Stimulated activated CD4-positive, alpha-beta T cell treated with anti-CD3 and anti-CD28 coated beads, Interleukin-12 subunit alpha, Interleukin-12 subunit beta, amount 100 ng/mL, for 24 hours (primary cell): ENCODE measurements around the gene IL23A.
"Not testable (repeated sequence)": the region's sequence is repeated elsewhere in the genome, so short reads cannot be mapped to it uniquely, and the experiment has no call there.

Source experiments
- DNase-seq, 2 experiments: peaks; one replicate each; pipeline ENCODE4 v3.0.0-alpha.2; 2020; ENCODE audit warnings: low read depth in 2 of 2

Gene IL23A

GRCh38 chr12:56326126-56326525 lies 12.6 kb upstream of the IL23A start:
- no peak for DNase-seq

DNA sequence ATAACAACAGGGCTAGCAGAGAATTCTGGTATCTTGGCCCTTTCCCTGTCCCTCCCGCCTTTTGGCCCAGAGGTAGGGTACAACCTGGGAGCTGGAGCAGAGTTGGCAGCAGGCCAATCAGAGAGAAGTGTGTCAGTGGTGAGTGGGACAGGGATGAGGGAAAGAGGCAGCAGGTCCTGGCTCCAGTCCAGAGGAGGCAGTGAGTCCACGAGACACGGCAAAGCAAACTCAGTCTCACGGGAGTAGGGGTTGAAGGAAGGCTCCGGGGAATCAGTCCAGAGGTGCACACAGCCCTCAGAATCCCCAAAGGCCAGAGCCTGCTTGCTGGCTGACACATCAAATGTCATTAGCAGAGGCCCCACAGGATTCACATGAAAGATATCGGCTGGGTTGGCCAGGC lies 12.2 kb upstream of the IL23A start:
- no peak for DNase-seq

DNA sequence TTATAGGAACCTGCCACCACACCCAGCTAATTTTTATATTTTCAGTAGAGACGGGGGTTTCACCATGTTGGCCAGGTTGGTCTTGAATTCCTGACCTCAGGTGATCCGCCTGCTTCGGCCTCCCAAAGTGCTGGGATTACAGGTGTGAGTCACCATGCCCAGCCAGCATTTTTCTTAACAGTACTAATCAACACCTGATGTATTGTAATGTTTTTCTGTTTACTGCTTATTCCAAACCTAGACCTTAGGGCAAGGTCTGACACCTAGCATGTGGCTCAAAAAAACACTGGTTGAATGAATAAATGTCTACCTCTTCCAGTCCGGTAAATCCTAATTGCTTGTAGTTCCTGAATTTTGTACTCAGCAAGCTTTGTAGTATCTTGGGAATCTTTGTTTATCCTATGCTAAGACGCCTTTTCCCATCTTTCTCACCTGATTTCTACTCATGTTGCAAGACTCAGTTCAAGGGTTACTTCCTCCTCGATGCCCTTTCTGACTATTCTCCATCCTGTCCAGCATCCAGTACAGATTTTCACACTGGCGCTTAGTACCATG lies 7.7 kb upstream of the IL23A start:
- no peak for DNase-seq

GRCh38 chr12:56332512-56333196 lies 6.0 kb upstream of the IL23A start:
- DNase-seq = no peak

DNA sequence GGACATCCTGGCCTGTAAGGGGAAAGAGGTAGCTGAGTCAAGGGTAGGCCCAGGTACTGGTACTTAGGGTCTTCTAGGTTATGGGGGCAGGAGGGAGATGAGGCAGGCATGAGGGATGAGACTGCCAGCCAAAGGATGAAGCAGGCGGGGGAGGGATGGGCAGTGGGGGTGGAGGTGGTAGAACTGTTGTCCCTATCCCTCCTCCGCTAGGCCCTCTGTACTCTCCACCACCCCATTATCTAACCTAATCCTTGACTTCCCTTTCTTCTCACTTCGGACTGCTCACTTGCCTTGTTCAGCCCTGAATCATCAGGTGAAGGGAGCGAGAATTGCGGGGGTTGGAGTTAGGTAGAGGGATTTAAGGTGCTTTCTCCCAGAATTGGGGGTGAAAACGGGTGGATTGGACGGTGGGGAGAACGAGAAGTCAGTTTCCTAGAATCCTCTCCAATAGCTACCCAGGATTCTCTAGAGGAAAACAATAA lies 5.4 kb upstream of the IL23A start:
- DNase-seq = no peak

DNA sequence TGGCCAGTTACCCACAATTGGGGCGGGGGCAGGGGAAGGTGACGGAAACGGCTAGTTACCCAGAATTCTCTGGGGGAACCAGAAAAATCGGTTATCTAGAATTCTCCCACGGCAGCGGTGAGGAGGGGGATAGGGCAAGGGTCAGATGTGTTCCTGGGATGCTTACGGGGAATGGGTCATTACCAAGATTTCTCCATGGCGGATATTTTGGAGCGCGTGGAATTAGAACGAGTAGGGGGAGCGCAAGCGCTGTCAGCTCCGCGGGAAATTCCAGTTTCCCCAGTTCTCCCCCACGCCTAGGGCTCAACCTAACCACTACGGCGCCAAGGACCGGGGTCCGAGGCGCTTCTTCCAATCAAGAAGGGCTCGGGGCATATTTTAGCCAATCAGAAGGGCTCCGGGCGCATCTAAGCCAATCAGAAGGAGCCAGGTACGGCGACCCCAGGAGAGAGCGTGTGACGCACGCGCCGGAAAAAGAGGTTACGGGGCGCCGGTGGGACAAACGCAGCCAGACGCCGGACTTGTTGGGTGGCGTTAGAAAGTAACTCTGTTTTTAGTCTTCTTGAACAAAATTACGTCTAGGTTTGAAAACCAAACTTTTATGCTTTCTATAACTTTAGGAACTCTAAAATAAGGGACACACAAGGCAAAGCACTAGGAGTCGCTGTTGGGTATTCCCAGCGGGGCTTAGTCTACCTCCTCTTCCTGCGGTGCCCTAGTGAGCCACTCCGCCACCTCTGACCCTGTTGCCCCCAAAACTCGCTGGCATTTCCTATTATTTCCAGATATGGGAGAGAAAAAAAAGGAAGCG lies 4.8 kb upstream of the IL23A start, which contains the start of gene PAN2:
PAN2 (minus strand) TSS at position 322 of the 811 bp plus-strand sequence. CDS start 906 bp downstream, outside the sequence.
- peak; percentile 84 to 89 for DNase-seq

GRCh38 chr12:56334490-56334793 lies 4.2 kb upstream of the IL23A start:
- no peak for DNase-seq

GRCh38 chr12:56335527-56335926 lies 3.2 kb upstream of the IL23A start:
- not testable (repeated sequence) for DNase-seq

- no peak for DNase-seq
Measured at GRCh38 chr12:56336361-56337167, 2.1 kb upstream of the IL23A start.

GRCh38 chr12:56337753-56338251 lies 882 bp upstream of the IL23A start:
- DNase-seq = no peak

DNA sequence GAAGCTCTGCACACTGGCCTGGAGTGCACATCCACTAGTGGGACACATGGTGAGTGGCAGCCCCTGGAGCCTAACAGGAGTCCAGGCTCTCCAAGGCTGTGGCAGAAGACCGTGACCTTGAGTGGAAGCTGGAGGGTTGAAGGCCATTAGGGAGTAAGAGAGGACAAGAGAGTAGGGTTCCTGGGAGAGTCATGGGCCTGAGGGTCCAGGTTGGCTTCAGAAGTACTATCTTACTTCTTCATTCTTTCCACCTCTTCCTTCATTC lies 406 bp downstream of the IL23A start:
- DNase-seq = no peak

DNA sequence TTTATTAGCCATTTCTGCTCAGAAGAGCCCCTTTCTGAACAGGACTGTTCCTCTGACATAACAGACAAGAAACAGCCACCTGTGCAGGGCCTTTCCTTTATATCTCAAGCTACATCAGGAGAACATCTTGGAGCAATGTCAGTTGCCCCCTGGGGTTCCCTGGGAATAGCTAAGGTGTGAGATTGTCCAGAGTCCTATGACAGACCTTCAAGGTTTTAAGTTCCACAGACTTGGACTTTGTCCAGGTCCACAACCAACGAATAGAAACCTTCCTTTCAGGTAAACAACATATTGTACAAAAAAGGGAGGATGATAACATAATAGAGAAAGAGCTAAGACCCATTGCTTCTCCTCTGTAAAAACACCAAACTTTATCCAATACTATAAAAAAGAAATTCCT lies 2.9 kb downstream of the IL23A start:
- no peak for DNase-seq

- DNase-seq = not testable (repeated sequence)
Measured at GRCh38 chr12:56342290-56342689, 3.6 kb downstream of the IL23A start.

GRCh38 chr12:56346675-56347074 lies 8.0 kb downstream of the IL23A start:
- DNase-seq = no peak

DNA sequence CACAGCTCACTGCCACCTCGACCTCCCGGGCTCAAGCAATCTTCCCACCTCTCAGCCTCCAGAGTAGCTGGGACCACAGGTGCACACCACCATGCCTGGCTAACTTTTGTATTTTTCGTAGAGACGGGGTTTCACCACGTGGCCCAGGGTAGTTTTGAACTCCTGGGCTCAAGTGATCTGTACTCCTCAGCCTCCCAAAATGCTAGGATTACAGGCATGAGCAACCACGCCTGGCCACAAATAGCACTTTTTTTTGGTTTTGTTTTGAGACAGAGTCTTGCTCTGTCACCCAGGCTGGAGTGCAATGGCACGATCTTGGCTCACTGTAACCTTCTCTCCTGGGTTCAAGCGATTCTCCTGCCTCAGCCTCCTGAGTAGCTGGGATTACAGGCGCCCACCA lies 8.6 kb downstream of the IL23A start:
- DNase-seq = not testable (repeated sequence)

GRCh38 chr12:56348776-56349175 lies 10.1 kb downstream of the IL23A start:
- no peak for DNase-seq

GRCh38 chr12:56350662-56351061 lies 12.0 kb downstream of the IL23A start:
- no peak for DNase-seq

- DNase-seq = no peak
Measured at GRCh38 chr12:56351325-56351724, 12.6 kb downstream of the IL23A start.

DNA sequence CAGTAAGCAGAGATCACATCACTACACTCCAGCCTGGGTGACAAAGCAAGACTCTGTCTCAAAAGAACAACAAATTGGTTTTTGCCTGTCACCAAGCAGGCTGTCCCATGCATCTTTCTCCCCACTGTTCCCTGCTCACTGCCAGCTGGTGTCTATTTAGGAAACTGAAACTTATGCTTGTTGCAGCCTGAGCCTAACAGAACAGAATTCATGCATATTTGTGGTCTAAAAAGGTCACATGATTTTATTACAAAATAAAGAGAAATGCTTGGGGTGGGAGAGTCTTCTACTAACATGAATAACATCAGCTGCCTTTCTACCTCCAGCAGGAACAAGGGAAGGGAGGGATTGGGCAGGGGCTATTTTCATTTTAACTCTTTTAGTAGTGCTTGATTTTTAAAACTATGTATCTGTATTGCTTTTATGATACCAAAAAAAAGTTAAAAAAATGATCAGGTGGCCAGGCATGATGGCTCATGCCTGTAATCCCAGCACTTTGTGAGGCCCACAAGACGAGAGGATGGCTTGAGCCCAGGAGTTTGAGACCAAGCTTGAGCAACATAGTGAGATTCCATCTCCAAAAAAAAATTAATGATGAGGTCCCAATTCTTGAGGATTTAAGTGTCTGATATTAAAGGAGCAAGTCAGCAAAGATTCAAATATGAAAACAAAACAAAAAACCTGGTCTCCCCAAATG lies 20.3 kb downstream of the IL23A start:
- no peak for DNase-seq

GRCh38 chr12:56359851-56360767 lies 21.4 kb downstream of the IL23A start, which contains the start of gene STAT2:
Gene STAT2 (minus strand): TSS chr12:56360107. CDS start chr12:56356571, 3,536 bp downstream.
- peak; percentile 97 to 98 for DNase-seq
